ENCODE data around the gene PEMT. TPM values are rescaled to one million over a fixed set of nuclear protein-coding genes. Genes with fewer than 3 reads are reported as not detected.

Gene PEMT
- total and polyA plus RNA-seq, 2 of the 4 experiments (the other 2 are of a cell fraction): 23.3 to 49.5 TPM

DNA sequence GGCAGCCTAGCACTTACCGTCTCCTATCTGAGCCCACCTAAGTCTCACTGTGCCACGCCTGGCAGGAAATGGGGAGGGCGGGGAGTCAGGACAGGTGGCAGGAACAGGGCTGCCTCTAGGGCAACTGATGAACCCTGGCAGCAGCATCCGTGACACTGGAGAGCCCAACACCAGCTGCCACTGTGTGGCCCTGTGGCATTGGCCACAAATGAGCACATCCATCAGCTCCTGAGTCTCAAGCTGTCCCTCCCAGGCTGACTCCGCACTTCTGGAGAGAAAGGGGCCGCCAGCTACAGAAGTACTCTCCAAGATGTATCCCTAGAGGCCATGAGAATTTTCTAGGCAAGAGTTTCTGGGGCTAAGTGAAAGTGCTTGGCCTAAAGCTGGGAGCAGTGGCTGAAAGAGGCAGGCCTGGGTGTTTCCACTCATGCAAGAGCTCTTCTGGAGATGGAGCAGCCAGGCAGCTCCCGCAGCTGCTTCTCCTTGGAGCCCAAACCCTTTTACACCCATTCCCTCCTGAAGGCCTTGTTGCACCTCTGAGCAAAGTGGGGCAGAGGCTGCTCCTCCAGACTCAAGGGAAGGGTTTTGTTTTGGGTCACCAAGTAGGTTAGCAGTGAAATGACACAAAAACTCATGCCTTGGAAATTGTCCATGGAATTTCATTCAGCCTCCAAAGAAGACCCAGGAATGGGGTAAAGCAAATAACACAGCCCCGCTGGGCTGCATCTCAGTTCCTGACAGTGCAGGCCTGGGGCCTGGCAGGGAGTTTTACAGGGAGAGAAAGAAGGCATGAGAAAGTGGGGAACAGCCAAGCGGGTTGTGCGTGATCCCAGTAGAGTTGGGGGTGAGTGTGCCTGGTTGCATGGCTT is 25.8 kb downstream of the PEMT start (continued):
- TF ChIP-seq CHD1 (IDR thresholded peaks at IDR 0.05; ENCODE audit: low read depth, low read length): no peak
- TF ChIP-seq SMC3 (IDR thresholded peaks at IDR 0.05; ENCODE audit: low read depth, low read length): no peak

DNA sequence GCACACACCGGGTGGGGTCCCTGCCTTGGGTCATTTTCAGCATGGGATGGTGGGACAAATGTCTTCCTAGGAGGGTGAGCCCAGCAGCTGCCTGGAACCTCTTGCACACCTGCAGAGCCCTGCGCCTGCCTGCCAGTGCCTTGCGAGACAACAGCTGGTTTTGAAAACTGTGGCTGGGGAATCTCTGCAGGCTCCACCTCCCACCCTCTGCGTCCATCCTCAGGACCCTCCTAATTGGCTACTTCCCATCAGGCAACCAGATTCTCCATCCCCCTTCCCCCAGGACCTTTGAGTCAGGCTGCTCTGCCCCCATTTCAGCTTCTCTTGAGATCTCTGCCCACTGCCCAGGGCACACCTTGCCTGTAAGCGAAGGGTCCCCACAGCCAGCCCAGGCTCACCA is 26.6 kb downstream of the PEMT start:
- H3K4me1 ChIP-seq (ENCODE audit: control insufficient read depth, insufficient read depth, low read length): peaks cover 2% of the 10 kb centered on the region; the same call in 1 of the 2 replicates
- no peaks in the 10 kb centered on the region for H3K27me3 ChIP-seq (ENCODE audit: control insufficient read depth, insufficient read depth, low read length)
- H3K79me1 ChIP-seq (ENCODE audit: low read depth in 1 of 2, low read length in 2 of 2): no peaks in the 10 kb centered on the region; a peak in 1 of 4 replicates
- H3K18ac ChIP-seq (ENCODE audit: low read depth, low read length): no peak overlapping the region
- H2AK5ac ChIP-seq (ENCODE audit: low read depth, low read length): no peak overlapping the region
- peaks cover 19% of the 10 kb centered on the region; the same call in 1 of the 2 replicates for H4K20me1 ChIP-seq (ENCODE audit: insufficient read depth, low read length)
- dilution Hi-C loops (cut with HindIII; ENCODE audit: low sequenced_read_pairs, unreplicated experiment): no loop called here
- in situ Hi-C loops (cut with MboI; ENCODE audit: low sequenced_read_pairs): loop anchor here (5.0 kb wide), 1 partner anchor 63 kb away; no protein-coding TSS in a partner anchor
- no peak overlapping the region for H2BK20ac ChIP-seq (ENCODE audit: low read depth, low read length)
- H2AK9ac ChIP-seq (replicated peaks; ENCODE audit: low read depth, low read length, poor library complexity): no peak overlapping the region
- no peak overlapping the region for H3K9ac ChIP-seq (ENCODE audit: low read depth, low read length)
- CTCF ChIA-PET: interaction anchor here (1.1 kb wide), 1 partner anchor 49 kb away, joined by 4 read pairs; no protein-coding TSS in a partner anchor
- no peak overlapping the region for H2BK120ac ChIP-seq (ENCODE audit: low read depth, low read length)
- WGBS, 2 experiments (ENCODE audit: extremely low coverage in 2 of 2, insufficient read length in 1 of 2): 100% methylated on average over 1 of the region's 5 CpGs; no CpG with 5 or more reads in 1 of the 2 experiments
- H3K23ac ChIP-seq (ENCODE audit: low read depth, low read length): no peak overlapping the region
- no peak for DNase-seq
- H3K56ac ChIP-seq (ENCODE audit: extremely low read depth, insufficient read depth, low read length): no peak overlapping the region
- H3K4me3 ChIP-seq (ENCODE audit: insufficient read depth, low read depth, low read length): no peak overlapping the region
- H2BK5ac ChIP-seq (ENCODE audit: low read depth, low read length, poor library complexity, severe bottlenecking): no peak overlapping the region
- H3K9me3 ChIP-seq (ENCODE audit: control insufficient read depth, insufficient read depth, low read length): no peaks in the 10 kb centered on the region
- intact Hi-C loops (cut with micrococcal nuclease): no loop called here
- no peak overlapping the region for H2BK15ac ChIP-seq (ENCODE audit: low read depth, low read length)
- no TSS peak for BruUV-seq (replicated peaks)
- no peaks in the 10 kb centered on the region for H3K36me3 ChIP-seq (ENCODE audit: control insufficient read depth, insufficient read depth, low read length)
- no peak for ATAC-seq (ENCODE audit: low read depth)
- H4K8ac ChIP-seq (ENCODE audit: low read depth in 2 of 2, low read length in 2 of 2): no peak overlapping the region
- no peak overlapping the region for H3K4me2 ChIP-seq (ENCODE audit: low read depth, low read length)
- POLR2A ChIA-PET (ENCODE audit: unreplicated experiment): no interaction called here
- H3K4ac ChIP-seq (ENCODE audit: low read depth, low read length): no peak overlapping the region
- H4K5ac ChIP-seq (ENCODE audit: low read depth, low read length): no peak overlapping the region
- H4K91ac ChIP-seq (ENCODE audit: insufficient read depth, low read depth, low read length): no peak overlapping the region
- H2AFZ ChIP-seq (replicated peaks; ENCODE audit: low read length, poor library complexity): no peak overlapping the region
- TF ChIP-seq, protein P1, sequence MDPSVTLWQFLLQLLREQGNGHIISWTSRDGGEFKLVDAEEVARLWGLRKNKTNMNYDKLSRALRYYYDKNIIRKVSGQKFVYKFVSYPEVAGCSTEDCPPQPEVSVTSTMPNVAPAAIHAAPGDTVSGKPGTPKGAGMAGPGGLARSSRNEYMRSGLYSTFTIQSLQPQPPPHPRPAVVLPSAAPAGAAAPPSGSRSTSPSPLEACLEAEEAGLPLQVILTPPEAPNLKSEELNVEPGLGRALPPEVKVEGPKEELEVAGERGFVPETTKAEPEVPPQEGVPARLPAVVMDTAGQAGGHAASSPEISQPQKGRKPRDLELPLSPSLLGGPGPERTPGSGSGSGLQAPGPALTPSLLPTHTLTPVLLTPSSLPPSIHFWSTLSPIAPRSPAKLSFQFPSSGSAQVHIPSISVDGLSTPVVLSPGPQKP (IDR thresholded peaks at IDR 0.05; ENCODE audit: borderline replicate concordance, low read depth, low read length): no peak
- TF ChIP-seq MAZ (IDR thresholded peaks at IDR 0.05; ENCODE audit: borderline replicate concordance, low read depth, low read length) (no peak), SMC3 (IDR thresholded peaks at IDR 0.05; ENCODE audit: low read depth, low read length) (no peak)
- no peak overlapping the region for H3K14ac ChIP-seq (replicated peaks; ENCODE audit: low read depth, low read length)
- no peak overlapping the region for H3K27ac ChIP-seq (ENCODE audit: insufficient read depth, low read length)
- no peaks in the 10 kb centered on the region; the same call in 1 of the 2 replicates for H3K9me1 ChIP-seq (ENCODE audit: insufficient read depth, low read length)

All from IMR-90 (cell line).